GM12878 (cell line): Measurements from ENCODE around the gene DND1. TPM values are rescaled to one million over a fixed set of nuclear protein-coding genes. Genes with fewer than 3 reads are reported as not detected.

Experiments used
- ATAC-seq: fragments of 200-7000 bp; cut with Tn5 transposase; 3 replicates; pipeline ENCODE4 v1.9.1; 2020; ENCODE audit warnings: mild to moderate bottlenecking, moderate library complexity
- BruUV-seq: library from RNA; stranded (reverse); fragments of 400-500 nt; replicated peaks from 2 replicates; lab custom pipeline; 2021; lab: Mats Ljungman, UMichigan
- CTCF ChIA-PET: fragments of 300-600 bp; sonication (Branson Sonifier 250); formaldehyde crosslinking; extraction: SDS; loops from one replicate; lab custom pipeline; 2021; ENCODE audit warnings: inconsistent platforms; lab: Yijun Ruan, JAX
- POLR2A ChIA-PET: fragments of 350-600 bp; formaldehyde crosslinking; extraction: SDS; loops from one replicate; lab custom pipeline; 2021; ENCODE audit warnings: inconsistent platforms; lab: Charles Lee
- RAD21 ChIA-PET: fragments of 300-600 bp; sonication (Branson Sonifier 250); formaldehyde crosslinking; loops from one replicate; lab custom pipeline; 2023; ENCODE audit warnings: antibody characterized with exemption; ENCODE audit not compliant: unreplicated experiment; lab: Charles Lee
- SMC1A ChIA-PET: fragments of 300-600 bp; sonication (Branson Sonifier 250); formaldehyde crosslinking; loops from one replicate; lab custom pipeline; 2023; ENCODE audit not compliant: unreplicated experiment, uncharacterized antibody; lab: Charles Lee
- DNase-seq: peaks from one replicate; pipeline ENCODE4 v3.0.0-alpha.2; 2011; ENCODE audit warnings: low read depth, low spot score
- FAIRE-seq: peaks from 3 replicates; lab custom pipeline; 2011; peaks lifted over from hg19 to GRCh38; lab: Jason Lieb, UNC
- H2AFZ ChIP-seq: 2 replicates; pipeline ENCODE4 v1.6.0; 2011; ENCODE audit warnings: low read depth, low read length, control low read depth; ENCODE audit not compliant: control insufficient read depth
- H3K27ac ChIP-seq: 2 replicates; pipeline ENCODE4 v1.5.1; 2011; ENCODE audit warnings: control low read depth; ENCODE audit not compliant: control insufficient read depth, insufficient read depth
- H3K27me3 ChIP-seq, 2 experiments: replicated peaks in 1 of 2; 2 replicates each; pipeline versions ENCODE4 v1.6.0 to v1.6.1; 2011; ENCODE audit warnings: low read length in 1 of 2; ENCODE audit not compliant: control insufficient read depth in 2 of 2, insufficient read depth in 2 of 2
- H3K36me3 ChIP-seq, 2 experiments: 2 replicates each; pipeline ENCODE4 v1.5.1; 2011; ENCODE audit warnings: low read length in 1 of 2; ENCODE audit not compliant: control insufficient read depth in 2 of 2, insufficient read depth in 2 of 2
- H3K4me1 ChIP-seq: 2 replicates; pipeline ENCODE4 v1.6.1; 2011; ENCODE audit warnings: mild to moderate bottlenecking, low read length, moderate library complexity, mixed read lengths; ENCODE audit not compliant: control insufficient read depth, insufficient read depth
- H3K4me2 ChIP-seq: 2 replicates; pipeline ENCODE4 v1.6.0; 2011; ENCODE audit warnings: control low read depth; ENCODE audit not compliant: control insufficient read depth, insufficient read depth
- H3K4me3 ChIP-seq: fragments of 200-600 bp; sonication (generic); 2 replicates; pipeline ENCODE4 v1.5.1; 2016
- H3K79me2 ChIP-seq: 2 replicates; pipeline ENCODE4 v1.6.0; 2011; ENCODE audit warnings: low read length; ENCODE audit not compliant: control insufficient read depth, insufficient read depth
- H3K9ac ChIP-seq: 2 replicates; pipeline ENCODE4 v1.8.0; 2011; ENCODE audit warnings: low read length, control low read depth, mixed read lengths; ENCODE audit not compliant: control insufficient read depth, insufficient read depth
- H3K9me3 ChIP-seq: replicated peaks from 3 replicates; pipeline ENCODE4 v1.5.1; 2011; ENCODE audit warnings: mild to moderate bottlenecking, low read length; ENCODE audit not compliant: control insufficient read depth, insufficient read depth
- H4K20me1 ChIP-seq: 2 replicates; pipeline ENCODE4 v1.6.0; 2011; ENCODE audit not compliant: control insufficient read depth, insufficient read depth
- ATF7 ChIP-seq: fragments of 450-650 bp; IDR thresholded peaks from 2 replicates; pipeline ENCODE4 v1.6.1; 2016; ENCODE audit warnings: low read depth, mild to moderate bottlenecking
- EZH2 ChIP-seq: IDR thresholded peaks from 2 replicates; pipeline ENCODE4 v1.6.1; 2012; ENCODE audit warnings: low read depth, mild to moderate bottlenecking, control low read depth, inconsistent platforms, low read length, borderline replicate concordance; ENCODE audit not compliant: control insufficient read depth
- FOS ChIP-seq: IDR thresholded peaks from 3 replicates; pipeline ENCODE4 v1.6.1; 2011; ENCODE audit warnings: borderline replicate concordance; ENCODE audit not compliant: insufficient read length; ENCODE audit errors: extremely low read depth
- FOXK2 ChIP-seq: fragments of 450-650 bp; IDR thresholded peaks from 2 replicates; pipeline ENCODE4 v1.6.1; 2017; ENCODE audit warnings: mild to moderate bottlenecking, moderate library complexity
- FOXM1 ChIP-seq: IDR thresholded peaks from 2 replicates; pipeline ENCODE4 v1.6.1; 2012; ENCODE audit warnings: low read depth, mild to moderate bottlenecking, inconsistent platforms, low read length, moderate library complexity
- KLF5 ChIP-seq: fragments of 450-650 bp; IDR thresholded peaks from 2 replicates; pipeline ENCODE4 v1.6.1; 2014; ENCODE audit warnings: mild to moderate bottlenecking; ENCODE audit not compliant: partially characterized antibody
- MYC ChIP-seq: IDR thresholded peaks from 2 replicates; pipeline ENCODE4 v1.6.1; 2011; ENCODE audit warnings: mild to moderate bottlenecking, low read length, moderate library complexity, inconsistent platforms; ENCODE audit not compliant: insufficient read depth, insufficient replicate concordance, insufficient read length, severe bottlenecking
- TCF7 ChIP-seq: IDR thresholded peaks from 2 replicates; pipeline ENCODE4 v1.6.1; 2014; ENCODE audit warnings: antibody characterized with exemption, borderline replicate concordance
- YY1 ChIP-seq: IDR thresholded peaks from 2 replicates; pipeline ENCODE4 v1.6.1; 2011; ENCODE audit warnings: low read depth, mild to moderate bottlenecking, low read length
- ZNF622 ChIP-seq: fragments of 450-650 bp; IDR thresholded peaks from 2 replicates; pipeline ENCODE4 v1.6.1; 2017; ENCODE audit warnings: mild to moderate bottlenecking, inconsistent platforms
- WGBS: methylation state at CpG from one replicate; pipeline ENCODE4 v1.1.6; 2016; ENCODE audit warnings: low lambda C conversion rate; ENCODE audit not compliant: insufficient replicate concordance, insufficient coverage; ENCODE audit errors: missing lambda C conversion rate; 5-methylcytosine and 5-hydroxymethylcytosine counted together
- in situ Hi-C: fragments of 300-500 bp; cut with MboI; formaldehyde crosslinking; loops from 9 replicates; pipeline ENCODE4 v1.14.3; 2018; ENCODE audit warnings: mixed read lengths
- intact Hi-C: fragments of 100-400 bp; cut with micrococcal nuclease; formaldehyde crosslinking; loops from one replicate; pipeline ENCODE4 v1.14.2; 2022; ENCODE audit not compliant: unreplicated experiment
- polyA plus RNA-seq, 11 experiments: library from polyadenylated mRNA; depleted of rRNA in 4 of 11; unstranded in 6 of 11; stranded (reverse) in 5 of 11; fragments of >200 nt; fragmentation: Nextera tagmentation in 4 of 11; fragmentation: Illumina TruSeq in 1 of 11; extraction: Ambion mirVana in 4 of 11; extraction: Trizol in 1 of 11; gene quantifications; 1 replicate in 1 of 11; 2 replicates in 10 of 11; pipeline versions ENCODE4 v1.2.1 to v1.2.3, GENCODE V29; 2011 to 2016; ENCODE audit warnings: inconsistent platforms in 2 of 11, missing spikeins in 2 of 11, low read depth in 1 of 11
- total RNA-seq, 4 experiments: library from RNA; depleted of rRNA in 3 of 4; stranded (reverse); fragments of >200 nt in 3 of 4; fragmentation: Illumina TruSeq in 1 of 4; extraction: Trizol in 1 of 4; gene quantifications; 2 replicates each; pipeline versions ENCODE4 v1.2.1 to v1.2.3, GENCODE V29; 2013 to 2021
- TF ChIP-seq, protein P1 (sequence below): fragments of 450-650 bp; IDR thresholded peaks from 2 replicates; pipeline ENCODE4 v1.6.1; 2016; ENCODE audit warnings: mild to moderate bottlenecking
- TF ChIP-seq, protein P2 (sequence below): IDR thresholded peaks from 2 replicates; pipeline ENCODE4 v1.6.1; 2012; ENCODE audit warnings: mild to moderate bottlenecking, low read depth, low read length

DND1 gene
- total and polyA plus RNA-seq, 10 of the 15 experiments (the other 5 are each of a cell fraction or from before 2014, with no cell fraction given): 0.15 to 2.9 (median 0.73) TPM; not detected in 2

DNA sequence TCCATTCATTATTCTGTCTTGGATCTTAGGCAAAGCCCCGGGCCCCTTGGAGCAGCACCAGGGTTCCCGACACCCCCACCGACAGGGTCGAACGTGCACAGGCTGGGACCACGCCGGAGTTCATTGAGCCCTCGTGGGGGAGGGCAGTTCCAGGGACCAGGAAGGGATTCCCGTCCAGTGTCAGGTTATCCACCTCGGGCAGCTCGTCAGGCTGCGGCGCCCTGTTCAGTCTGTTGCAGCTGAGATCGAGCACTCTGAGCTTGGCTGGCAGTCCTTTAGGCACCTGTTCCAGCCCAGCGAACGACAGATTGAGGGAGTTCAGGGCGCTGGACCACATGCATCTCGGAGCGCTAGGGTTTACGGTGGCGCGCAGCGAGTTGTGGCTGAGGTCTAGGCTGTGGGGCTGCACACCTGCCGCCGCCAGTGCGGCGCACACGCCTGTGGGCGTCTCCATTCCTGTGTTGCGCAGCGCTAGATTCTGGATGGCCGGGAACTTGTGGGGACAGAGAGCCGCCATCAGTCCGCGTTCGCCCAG lies 41.5 kb downstream of the DND1 start:
- ATAC-seq (peak; percentile 52), DNase-seq (no peak), FAIRE-seq (no peak)
- Histone ChIP-seq H3K9me3 (peaks cover 1% of the 10 kb centered on the region; the same call in 1 of the 3 replicates), H3K4me3 (peak overlapping the region; percentile 58), H3K36me3 (no peaks in the 10 kb centered on the region), H3K27ac (no peak overlapping the region), H3K4me1 (peaks cover 13% of the 10 kb centered on the region), H3K4me2 (peak overlapping the region; percentile 99), H3K9ac (peak overlapping the region; percentile 19; the same call in 1 of the 2 replicates), H3K27me3 (peaks cover 3 to 4% of the 10 kb centered on the region in 2 experiments; a peak in 2 of 4 replicates), H2AFZ (peak overlapping the region; percentile 91), H4K20me1 (no peaks in the 10 kb centered on the region), H3K79me2 (no peaks in the 10 kb centered on the region)
- ChIA-PET POLR2A (no interaction called here), CTCF (no interaction called here), SMC1A (interaction anchor here (1.2 kb wide), 1 partner anchor 258 kb away, joined by 3 read pairs; no protein-coding TSS in a partner anchor), RAD21 (no interaction called here)
- TF ChIP-seq, protein P1, sequence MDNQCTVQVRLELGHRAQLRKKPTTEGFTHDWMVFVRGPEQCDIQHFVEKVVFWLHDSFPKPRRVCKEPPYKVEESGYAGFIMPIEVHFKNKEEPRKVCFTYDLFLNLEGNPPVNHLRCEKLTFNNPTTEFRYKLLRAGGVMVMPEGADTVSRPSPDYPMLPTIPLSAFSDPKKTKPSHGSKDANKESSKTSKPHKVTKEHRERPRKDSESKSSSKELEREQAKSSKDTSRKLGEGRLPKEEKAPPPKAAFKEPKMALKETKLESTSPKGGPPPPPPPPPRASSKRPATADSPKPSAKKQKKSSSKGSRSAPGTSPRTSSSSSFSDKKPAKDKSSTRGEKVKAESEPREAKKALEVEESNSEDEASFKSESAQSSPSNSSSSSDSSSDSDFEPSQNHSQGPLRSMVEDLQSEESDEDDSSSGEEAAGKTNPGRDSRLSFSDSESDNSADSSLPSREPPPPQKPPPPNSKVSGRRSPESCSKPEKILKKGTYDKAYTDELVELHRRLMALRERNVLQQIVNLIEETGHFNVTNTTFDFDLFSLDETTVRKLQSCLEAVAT: 0 out of 2 replicates have a peak, but pooled peaks have one; percentile 27
- TF ChIP-seq FOXM1 (no peak), YY1 (peak; percentile 24; the same call in 1 of the 2 replicates)
- intact Hi-C loops: no loop called here
- no TSS peak for BruUV-seq
- in situ Hi-C loops: no loop called here
- 49% methylated on average over 36 of the region's 36 CpGs for WGBS

DNA sequence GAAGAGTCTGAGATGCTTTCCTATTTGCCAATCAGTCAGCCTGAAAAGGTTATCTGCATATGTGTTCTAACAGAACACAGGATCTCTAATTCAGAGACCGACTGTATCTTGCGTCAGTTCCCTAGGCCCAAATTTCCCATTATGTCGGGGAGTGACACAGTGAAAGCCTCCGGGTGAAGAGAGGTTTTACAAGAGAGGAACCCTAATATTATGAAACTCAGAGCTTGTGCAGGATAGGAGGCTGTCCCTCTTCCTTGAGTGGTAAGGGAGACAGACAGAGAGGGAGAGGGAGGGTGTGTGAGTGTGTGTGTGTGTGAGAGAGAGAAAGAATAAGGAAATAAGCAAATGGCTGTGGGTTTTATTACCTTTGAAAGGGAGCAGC lies 42.3 kb downstream of the DND1 start:
- no TSS peak for BruUV-seq
- TF ChIP-seq FOXK2 (no peak), MYC (no peak), TCF7 (no peak), ATF7 (no peak), FOS (no peak), ZNF622 (no peak), EZH2 (no peak), KLF5 (no peak)
- TF ChIP-seq, protein P2, sequence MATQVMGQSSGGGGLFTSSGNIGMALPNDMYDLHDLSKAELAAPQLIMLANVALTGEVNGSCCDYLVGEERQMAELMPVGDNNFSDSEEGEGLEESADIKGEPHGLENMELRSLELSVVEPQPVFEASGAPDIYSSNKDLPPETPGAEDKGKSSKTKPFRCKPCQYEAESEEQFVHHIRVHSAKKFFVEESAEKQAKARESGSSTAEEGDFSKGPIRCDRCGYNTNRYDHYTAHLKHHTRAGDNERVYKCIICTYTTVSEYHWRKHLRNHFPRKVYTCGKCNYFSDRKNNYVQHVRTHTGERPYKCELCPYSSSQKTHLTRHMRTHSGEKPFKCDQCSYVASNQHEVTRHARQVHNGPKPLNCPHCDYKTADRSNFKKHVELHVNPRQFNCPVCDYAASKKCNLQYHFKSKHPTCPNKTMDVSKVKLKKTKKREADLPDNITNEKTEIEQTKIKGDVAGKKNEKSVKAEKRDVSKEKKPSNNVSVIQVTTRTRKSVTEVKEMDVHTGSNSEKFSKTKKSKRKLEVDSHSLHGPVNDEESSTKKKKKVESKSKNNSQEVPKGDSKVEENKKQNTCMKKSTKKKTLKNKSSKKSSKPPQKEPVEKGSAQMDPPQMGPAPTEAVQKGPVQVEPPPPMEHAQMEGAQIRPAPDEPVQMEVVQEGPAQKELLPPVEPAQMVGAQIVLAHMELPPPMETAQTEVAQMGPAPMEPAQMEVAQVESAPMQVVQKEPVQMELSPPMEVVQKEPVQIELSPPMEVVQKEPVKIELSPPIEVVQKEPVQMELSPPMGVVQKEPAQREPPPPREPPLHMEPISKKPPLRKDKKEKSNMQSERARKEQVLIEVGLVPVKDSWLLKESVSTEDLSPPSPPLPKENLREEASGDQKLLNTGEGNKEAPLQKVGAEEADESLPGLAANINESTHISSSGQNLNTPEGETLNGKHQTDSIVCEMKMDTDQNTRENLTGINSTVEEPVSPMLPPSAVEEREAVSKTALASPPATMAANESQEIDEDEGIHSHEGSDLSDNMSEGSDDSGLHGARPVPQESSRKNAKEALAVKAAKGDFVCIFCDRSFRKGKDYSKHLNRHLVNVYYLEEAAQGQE: no peak

More for the DNA sequence above, 42.3 kb downstream of the DND1 start:
- Histone ChIP-seq H3K27me3 (peaks cover 3 to 4% of the 10 kb centered on the region in 2 experiments; a peak in 2 of 4 replicates), H3K9me3 (peaks cover 1% of the 10 kb centered on the region; the same call in 1 of the 3 replicates), H3K4me1 (peaks cover 13% of the 10 kb centered on the region), H3K9ac (no peak overlapping the region), H2AFZ (no peak overlapping the region), H3K36me3 (no peaks in the 10 kb centered on the region), H3K4me2 (no peak overlapping the region), H3K4me3 (no peak overlapping the region), H4K20me1 (no peaks in the 10 kb centered on the region), H3K79me2 (no peaks in the 10 kb centered on the region), H3K27ac (no peak overlapping the region)
- ChIA-PET SMC1A (interaction anchor here (1.2 kb wide), 1 partner anchor 257 kb away, joined by 3 read pairs; no protein-coding TSS in a partner anchor), CTCF (interaction anchor here (2.1 kb wide), 1 partner anchor 258 kb away, joined by 7 read pairs; no protein-coding TSS in a partner anchor), POLR2A (no interaction called here), RAD21 (no interaction called here)
- WGBS: 87% methylated on average over 4 of the region's 4 CpGs
- no peak for DNase-seq
- in situ Hi-C loops (no loop called here), intact Hi-C loops (no loop called here)
- no peak for FAIRE-seq
- ATAC-seq: no peak
